Astrocyte (in vitro differentiated cells and primary cell): ENCODE data around the gene TGM5. TPM values are rescaled to one million over a fixed set of nuclear protein-coding genes. Genes with fewer than 3 reads are reported as not detected.

Source experiments
- DNase-seq: peaks from one replicate; pipeline ENCODE4 v3.0.0-alpha.2; 2010; ENCODE audit warnings: low read depth
- FAIRE-seq: peaks from 2 replicates; lab custom pipeline; 2011; peaks lifted over from hg19 to GRCh38; lab: Jason Lieb, UNC
- H2AFZ ChIP-seq: 2 replicates; pipeline ENCODE4 v1.6.0; 2012; ENCODE audit warnings: low read depth, low read length, inconsistent platforms
- H3K27ac ChIP-seq: 2 replicates; pipeline ENCODE4 v1.5.1; 2011; ENCODE audit warnings: low read depth, low read length, inconsistent platforms
- H3K27me3 ChIP-seq: 2 replicates; pipeline ENCODE4 v1.6.0; 2011; ENCODE audit warnings: low read length, inconsistent platforms; ENCODE audit not compliant: insufficient read depth
- H3K36me3 ChIP-seq: 2 replicates; pipeline ENCODE4 v1.5.1; 2011; ENCODE audit warnings: low read length, inconsistent platforms; ENCODE audit not compliant: insufficient read depth
- H3K4me1 ChIP-seq: 2 replicates; pipeline ENCODE4 v1.5.1; 2011; ENCODE audit warnings: low read length, inconsistent platforms; ENCODE audit not compliant: insufficient read depth
- H3K4me2 ChIP-seq: 2 replicates; pipeline ENCODE4 v1.6.0; 2012; ENCODE audit warnings: low read length, inconsistent platforms
- H3K4me3 ChIP-seq: 2 replicates; pipeline ENCODE4 v1.5.1; 2011; ENCODE audit warnings: low read depth, mild to moderate bottlenecking, low read length, inconsistent platforms; ENCODE audit not compliant: insufficient read depth
- H3K79me2 ChIP-seq: 2 replicates; pipeline ENCODE4 v1.6.0; 2012; ENCODE audit warnings: mild to moderate bottlenecking, low read length, inconsistent platforms; ENCODE audit not compliant: insufficient read depth
- H3K9ac ChIP-seq: 2 replicates; pipeline ENCODE4 v1.6.0; 2012; ENCODE audit warnings: mild to moderate bottlenecking, low read length, inconsistent platforms
- H3K9me3 ChIP-seq: 2 replicates; pipeline ENCODE4 v1.5.1; 2012; ENCODE audit warnings: low read depth, mild to moderate bottlenecking, low read length, inconsistent platforms; ENCODE audit not compliant: insufficient read depth
- H4K20me1 ChIP-seq: 2 replicates; pipeline ENCODE4 v1.6.0; 2012; ENCODE audit warnings: low read length, inconsistent platforms; ENCODE audit not compliant: insufficient read depth
- H3K27ac Mint-ChIP-seq: one replicate; pipeline ENCODE4 v1.8.0; 2021; ENCODE audit warnings: mild to moderate bottlenecking, mixed read lengths; ENCODE audit not compliant: unreplicated experiment
- H3K27me3 Mint-ChIP-seq: one replicate; pipeline ENCODE4 v1.8.0; 2021; ENCODE audit warnings: low read depth, mixed read lengths; ENCODE audit not compliant: unreplicated experiment
- H3K36me3 Mint-ChIP-seq: one replicate; pipeline ENCODE4 v1.8.0; 2021; ENCODE audit warnings: low read depth, mixed read lengths; ENCODE audit not compliant: unreplicated experiment
- H3K4me1 Mint-ChIP-seq: one replicate; pipeline ENCODE4 v1.8.0; 2021; ENCODE audit warnings: low read depth, mixed read lengths; ENCODE audit not compliant: unreplicated experiment
- H3K4me3 Mint-ChIP-seq: one replicate; pipeline ENCODE4 v1.8.0; 2021; ENCODE audit warnings: mild to moderate bottlenecking, moderate library complexity, mixed read lengths; ENCODE audit not compliant: unreplicated experiment
- H3K9me3 Mint-ChIP-seq: one replicate; pipeline ENCODE4 v1.8.0; 2021; ENCODE audit warnings: mild to moderate bottlenecking, mixed read lengths; ENCODE audit not compliant: unreplicated experiment
- CTCF ChIP-seq: IDR thresholded peaks from 2 replicates; pipeline ENCODE4 v1.5.1; 2011; ENCODE audit warnings: low read depth, mild to moderate bottlenecking, inconsistent platforms, low read length, moderate library complexity; ENCODE audit not compliant: insufficient read depth
- EZH2 ChIP-seq: IDR thresholded peaks from 2 replicates; pipeline ENCODE4 v1.6.1; 2012; ENCODE audit warnings: mild to moderate bottlenecking, low read length, inconsistent platforms; ENCODE audit not compliant: insufficient read depth
- total RNA-seq: library from RNA; stranded (reverse); gene quantifications from 2 replicates; pipeline ENCODE4 v1.2.1, GENCODE V29; 2021

TGM5 gene
- total RNA-seq, 1 donor from 2014 or later, result 0.16 TPM

GRCh38 chr15:43190178-43190577 lies 76.5 kb downstream of the TGM5 start:
- Mint-ChIP-seq H3K27ac (no peak overlapping the region), H3K27me3 (no peaks in the 10 kb centered on the region), H3K4me3 (no peak overlapping the region), H3K4me1 (no peaks in the 10 kb centered on the region), H3K9me3 (no peaks in the 10 kb centered on the region), H3K36me3 (peaks cover 7% of the 10 kb centered on the region)
- Histone ChIP-seq H3K27ac (no peak overlapping the region), H3K27me3 (no peaks in the 10 kb centered on the region), H3K36me3 (peaks cover 15% of the 10 kb centered on the region), H3K9me3 (no peaks in the 10 kb centered on the region), H3K9ac (no peak overlapping the region), H3K4me2 (peak overlapping the region; percentile 12), H3K4me1 (peaks cover 9% of the 10 kb centered on the region), H4K20me1 (no peaks in the 10 kb centered on the region), H3K79me2 (no peaks in the 10 kb centered on the region), H2AFZ (no peak overlapping the region), H3K4me3 (no peak overlapping the region)
- no peak for FAIRE-seq
- TF ChIP-seq CTCF (no peak), EZH2 (no peak)
- peak; percentile 44 for DNase-seq

- H3K9me3 ChIP-seq, result no peaks in the 10 kb centered on the region
- Mint-ChIP-seq H3K27ac (no peak overlapping the region), H3K27me3 (no peaks in the 10 kb centered on the region), H3K36me3 (peaks cover 9% of the 10 kb centered on the region), H3K4me3 (no peak overlapping the region), H3K4me1 (no peaks in the 10 kb centered on the region), H3K9me3 (no peaks in the 10 kb centered on the region)
- TF ChIP-seq EZH2 (no peak), CTCF (no peak)
- no peak overlapping the region for H3K9ac ChIP-seq
- no peaks in the 10 kb centered on the region for H4K20me1 ChIP-seq
- FAIRE-seq (no peak), DNase-seq (no peak)
- H3K36me3 ChIP-seq, result peaks cover 15% of the 10 kb centered on the region
- no peak overlapping the region for H3K27ac ChIP-seq
- H3K79me2 ChIP-seq, result no peaks in the 10 kb centered on the region
- no peak overlapping the region for H2AFZ ChIP-seq
- peaks cover 9% of the 10 kb centered on the region for H3K4me1 ChIP-seq
- H3K27me3 ChIP-seq, result no peaks in the 10 kb centered on the region
- H3K4me3 ChIP-seq, result no peak overlapping the region
- no peak overlapping the region for H3K4me2 ChIP-seq
These were observed 77.4 kb downstream of the TGM5 start for GRCh38 chr15:43189296-43189695.

GRCh38 chr15:43187544-43188155 lies 79.1 kb downstream of the TGM5 start:
- Histone ChIP-seq H3K79me2 (no peaks in the 10 kb centered on the region), H3K4me2 (no peak overlapping the region), H3K9ac (no peak overlapping the region), H3K27me3 (no peaks in the 10 kb centered on the region), H3K27ac (no peak overlapping the region), H3K36me3 (peaks cover 11% of the 10 kb centered on the region), H3K4me1 (peaks cover 9% of the 10 kb centered on the region), H3K9me3 (no peaks in the 10 kb centered on the region), H3K4me3 (no peak overlapping the region), H2AFZ (no peak overlapping the region), H4K20me1 (no peaks in the 10 kb centered on the region)
- no peak overlapping the region for H3K27ac Mint-ChIP-seq
- no peak overlapping the region for H3K4me3 Mint-ChIP-seq
- no peaks in the 10 kb centered on the region for H3K4me1 Mint-ChIP-seq
- H3K36me3 Mint-ChIP-seq, result peaks cover 9% of the 10 kb centered on the region
- FAIRE-seq (no peak), DNase-seq (peak; percentile 36)
- TF ChIP-seq CTCF (peak; percentile 72), EZH2 (no peak)
- no peaks in the 10 kb centered on the region for H3K27me3 Mint-ChIP-seq
- no peaks in the 10 kb centered on the region for H3K9me3 Mint-ChIP-seq
